ENCODE data around the gene CUX1.

- no peak for TF ChIP-seq POLR2A (IDR thresholded peaks at IDR 0.05)
- no peak for TF ChIP-seq CTCF (IDR thresholded peaks at IDR 0.05)
Measured at GRCh38 chr7:102080019-102080433, 262.6 kb downstream of the CUX1 start.

All from body of pancreas (tissue), 4 donors.